ENCODE measurements around the gene SGPP2.
"Not testable (repeated sequence)": the region's sequence is repeated elsewhere in the genome, so short reads cannot be mapped to it uniquely, and the experiment has no call there.

SGPP2 gene

GRCh38 chr2:222424276-222424728 is at the start of gene SGPP2:
SGPP2 (plus strand) TSS chr2:222424543; CDS start chr2:222424603, 60 bp downstream.
- DNase-seq, result peak; percentile 74

- DNase-seq, result no peak
Observed at GRCh38 chr2:222375798-222376197, 48.5 kb upstream of the SGPP2 start.

GRCh38 chr2:222380456-222380855 is 43.9 kb upstream of the SGPP2 start:
- no peak for DNase-seq

- no peak for DNase-seq
Observed at GRCh38 chr2:222381566-222381965, 42.8 kb upstream of the SGPP2 start.

- DNase-seq, result no peak
Observed at GRCh38 chr2:222383255-222383654, 41.1 kb upstream of the SGPP2 start.

GRCh38 chr2:222391743-222392285 is 32.5 kb upstream of the SGPP2 start:
- DNase-seq, result no peak

- DNase-seq, result no peak
Observed at GRCh38 chr2:222393733-222394267, 30.5 kb upstream of the SGPP2 start.

- peak; percentile 69 for DNase-seq
Observed at GRCh38 chr2:222398446-222398885, 25.9 kb upstream of the SGPP2 start.

GRCh38 chr2:222399038-222399783 is 25.1 kb upstream of the SGPP2 start:
- peak; percentile 88 for DNase-seq

GRCh38 chr2:222404151-222404905 is 20.0 kb upstream of the SGPP2 start:
- DNase-seq, result no peak

- DNase-seq, result no peak
Observed at GRCh38 chr2:222408684-222409083, 15.7 kb upstream of the SGPP2 start.

GRCh38 chr2:222410534-222410933 is 13.8 kb upstream of the SGPP2 start:
- DNase-seq, result peak; percentile 23

- not testable (repeated sequence) for DNase-seq
Observed at GRCh38 chr2:222412334-222412733, 12.0 kb upstream of the SGPP2 start.

- no peak for DNase-seq
Observed at GRCh38 chr2:222413295-222413911, 10.9 kb upstream of the SGPP2 start.

GRCh38 chr2:222418739-222419138 is 5.6 kb upstream of the SGPP2 start:
- DNase-seq, result no peak

- no peak for DNase-seq
Observed at GRCh38 chr2:222420508-222420907, 3.8 kb upstream of the SGPP2 start.

GRCh38 chr2:222421626-222422025 is 2.7 kb upstream of the SGPP2 start:
- DNase-seq, result no peak

GRCh38 chr2:222423186-222423585 is 1.2 kb upstream of the SGPP2 start:
- DNase-seq, result peak; percentile 27

GRCh38 chr2:222423632-222424275 is 589 bp upstream of the SGPP2 start:
- peak; percentile 63 for DNase-seq

GRCh38 chr2:222424729-222425671 is 657 bp downstream of the SGPP2 start:
- peak; percentile 46 for DNase-seq

- DNase-seq, result no peak
Observed at GRCh38 chr2:222427646-222428301, 3.4 kb downstream of the SGPP2 start.

Data from NCI-H345 (cell line).